IMR-90 (cell line): ENCODE measurements around the gene PRXL2B. TPM values are rescaled to one million over a fixed set of nuclear protein-coding genes. Genes with fewer than 3 reads are reported as not detected.

Experiments
- ATAC-seq: fragments of 200-7000 bp; cut with Tn5 transposase; 2 replicates; pipeline ENCODE4 v1.9.1; 2020; ENCODE audit warnings: low read depth, mild to moderate bottlenecking, moderate library complexity
- BruUV-seq: library from RNA; stranded (reverse); fragments of 400-500 nt; replicated peaks from 2 replicates; lab custom pipeline; 2021; lab: Mats Ljungman, UMichigan
- CTCF ChIA-PET: fragments of 300-600 bp; formaldehyde crosslinking; extraction: SDS; loops from one replicate; lab custom pipeline; 2021; ENCODE audit warnings: antibody characterized with exemption; lab: Yijun Ruan, JAX
- POLR2A ChIA-PET: fragments of 300-600 bp; sonication (Branson Sonifier 250); formaldehyde crosslinking; loops from one replicate; lab custom pipeline; 2022; ENCODE audit warnings: antibody characterized with exemption; ENCODE audit not compliant: unreplicated experiment; lab: Charles Lee
- DNase-seq: peaks from one replicate; pipeline ENCODE4 v3.0.0; 2013
- H2AFZ ChIP-seq: replicated peaks from 2 replicates; pipeline ENCODE3; 2013; ENCODE audit warnings: low read length, mild to moderate bottlenecking; ENCODE audit not compliant: poor library complexity
- H2AK5ac ChIP-seq: 2 replicates; pipeline ENCODE4 v1.6.1; 2013; ENCODE audit warnings: low read depth, low read length, inconsistent platforms
- H2AK9ac ChIP-seq: replicated peaks from 2 replicates; pipeline ENCODE3; 2013; ENCODE audit warnings: mild to moderate bottlenecking, low read depth, low read length, moderate library complexity; ENCODE audit not compliant: poor library complexity
- H2BK120ac ChIP-seq: 2 replicates; pipeline ENCODE4 v1.6.1; 2013; ENCODE audit warnings: low read depth, low read length, inconsistent platforms
- H2BK15ac ChIP-seq: 3 replicates; pipeline ENCODE4 v1.6.1; 2013; ENCODE audit warnings: low read depth, low read length, inconsistent platforms
- H2BK20ac ChIP-seq: 2 replicates; pipeline ENCODE4 v1.6.1; 2013; ENCODE audit warnings: low read depth, mild to moderate bottlenecking, inconsistent platforms, low read length, moderate library complexity
- H2BK5ac ChIP-seq: 2 replicates; pipeline ENCODE4 v1.6.1; 2013; ENCODE audit warnings: mild to moderate bottlenecking, low read depth, low read length, inconsistent platforms; ENCODE audit not compliant: poor library complexity, severe bottlenecking
- H3K14ac ChIP-seq: replicated peaks from 2 replicates; pipeline ENCODE4 v1.6.1; 2013; ENCODE audit warnings: low read depth, low read length, inconsistent platforms
- H3K18ac ChIP-seq: 2 replicates; pipeline ENCODE4 v1.6.1; 2013; ENCODE audit warnings: low read depth, low read length, control low read depth
- H3K23ac ChIP-seq: 2 replicates; pipeline ENCODE4 v1.6.1; 2013; ENCODE audit warnings: low read depth, low read length, inconsistent platforms
- H3K27ac ChIP-seq: 2 replicates; pipeline ENCODE4 v1.5.1; 2013; ENCODE audit warnings: mild to moderate bottlenecking, control low read depth, low read length; ENCODE audit not compliant: insufficient read depth
- H3K27me3 ChIP-seq: 2 replicates; pipeline ENCODE4 v1.6.1; 2013; ENCODE audit warnings: low read length; ENCODE audit not compliant: control insufficient read depth, insufficient read depth
- H3K36me3 ChIP-seq: 2 replicates; pipeline ENCODE4 v1.6.1; 2013; ENCODE audit warnings: low read length, mixed read lengths; ENCODE audit not compliant: control insufficient read depth, insufficient read depth
- H3K4ac ChIP-seq: 2 replicates; pipeline ENCODE4 v1.6.1; 2013; ENCODE audit warnings: low read depth, low read length, inconsistent platforms
- H3K4me1 ChIP-seq: 2 replicates; pipeline ENCODE4 v1.6.1; 2013; ENCODE audit warnings: low read length, mixed read lengths; ENCODE audit not compliant: control insufficient read depth, insufficient read depth
- H3K4me2 ChIP-seq: 2 replicates; pipeline ENCODE4 v1.6.1; 2013; ENCODE audit warnings: low read depth, mild to moderate bottlenecking, control low read depth, low read length, moderate library complexity
- H3K4me3 ChIP-seq: 2 replicates; pipeline ENCODE4 v1.5.1; 2013; ENCODE audit warnings: low read depth, mild to moderate bottlenecking, control low read depth, low read length, moderate library complexity; ENCODE audit not compliant: insufficient read depth
- H3K56ac ChIP-seq: 2 replicates; pipeline ENCODE4 v1.6.1; 2013; ENCODE audit warnings: low read length, inconsistent platforms; ENCODE audit not compliant: insufficient read depth; ENCODE audit errors: extremely low read depth
- H3K79me1 ChIP-seq, 2 experiments: 2 replicates each; pipeline ENCODE4 v1.6.1; 2013; ENCODE audit warnings: low read length in 2 of 2, inconsistent platforms in 1 of 2, low read depth in 1 of 2
- H3K9ac ChIP-seq: 2 replicates; pipeline ENCODE4 v1.6.1; 2013; ENCODE audit warnings: low read depth, low read length, control low read depth
- H3K9me1 ChIP-seq: 2 replicates; pipeline ENCODE4 v1.6.1; 2013; ENCODE audit warnings: low read length, inconsistent platforms; ENCODE audit not compliant: insufficient read depth
- H3K9me3 ChIP-seq: 2 replicates; pipeline ENCODE4 v1.6.1; 2013; ENCODE audit warnings: low read length; ENCODE audit not compliant: control insufficient read depth, insufficient read depth
- H4K20me1 ChIP-seq: 2 replicates; pipeline ENCODE4 v1.6.1; 2013; ENCODE audit warnings: low read length, inconsistent platforms; ENCODE audit not compliant: insufficient read depth
- H4K5ac ChIP-seq: 2 replicates; pipeline ENCODE4 v1.6.1; 2013; ENCODE audit warnings: mild to moderate bottlenecking, low read depth, low read length, control low read depth
- H4K8ac ChIP-seq, 2 experiments: 2 replicates each; pipeline ENCODE4 v1.6.1; 2013; ENCODE audit warnings: low read depth in 2 of 2, low read length in 2 of 2, control low read depth in 1 of 2, inconsistent platforms in 1 of 2
- H4K91ac ChIP-seq: 2 replicates; pipeline ENCODE4 v1.6.1; 2013; ENCODE audit warnings: low read depth, low read length, inconsistent platforms; ENCODE audit not compliant: insufficient read depth
- CHD1 ChIP-seq: IDR thresholded peaks from 2 replicates; pipeline ENCODE4 v1.6.1; 2012; ENCODE audit warnings: low read depth, low read length, improper control_type of control experiment
- MXI1 ChIP-seq: IDR thresholded peaks from 2 replicates; pipeline ENCODE4 v1.6.1; 2012; ENCODE audit warnings: low read depth, mild to moderate bottlenecking, low read length, moderate library complexity, borderline replicate concordance
- NFE2L2 ChIP-seq: fragments of 150-350 bp; IDR thresholded peaks from 2 replicates; pipeline ENCODE4 v1.6.1; 2016; ENCODE audit warnings: low read depth, mild to moderate bottlenecking, low read length
- POLR2A ChIP-seq: IDR thresholded peaks from 2 replicates; pipeline ENCODE4 v1.6.1; 2012; ENCODE audit warnings: mild to moderate bottlenecking, low read depth, low read length
- RAD21 ChIP-seq: IDR thresholded peaks from 2 replicates; pipeline ENCODE4 v1.6.1; 2012; ENCODE audit warnings: low read length, improper control_type of control experiment
- RFX5 ChIP-seq: IDR thresholded peaks from 2 replicates; pipeline ENCODE4 v1.8.0; 2012; ENCODE audit warnings: low read depth, mild to moderate bottlenecking, low read length, moderate library complexity
- WGBS, 2 experiments: methylation state at CpG; one replicate each; pipeline versions ENCODE4 v1.1.5 to v1.1.7; 2013; ENCODE audit warnings: missing lambda C conversion rate in 2 of 2; ENCODE audit not compliant: insufficient read length in 1 of 2; ENCODE audit errors: extremely low coverage in 2 of 2; 5-methylcytosine and 5-hydroxymethylcytosine counted together
- dilution Hi-C: fragments of 300-500 bp; cut with HindIII; formaldehyde crosslinking; loops from one replicate; pipeline ENCODE4 v1.14.3; 2018; ENCODE audit warnings: low sequenced_read_pairs; ENCODE audit not compliant: unreplicated experiment
- in situ Hi-C: fragments of 300-500 bp; cut with MboI; formaldehyde crosslinking; loops from 3 replicates; pipeline ENCODE4 v1.14.3; 2019; ENCODE audit warnings: low sequenced_read_pairs, inconsistent platforms, mixed read lengths
- intact Hi-C: fragments of 100-400 bp; cut with micrococcal nuclease; formaldehyde crosslinking; loops from 2 replicates; pipeline ENCODE4 v1.10.0; 2022
- polyA plus RNA-seq, 3 experiments: library from polyadenylated mRNA; depleted of rRNA; stranded (reverse); fragments of >200 nt; gene quantifications; 2 replicates each; pipeline ENCODE4 v1.2.3, GENCODE V29; 2012; ENCODE audit warnings: low replicate concordance in 1 of 3
- total RNA-seq: library from RNA; depleted of rRNA; stranded (reverse); fragments of >200 nt; gene quantifications from 2 replicates; pipeline ENCODE4 v1.2.3, GENCODE V29; 2012
- TF ChIP-seq, protein P1 (sequence below): conservative IDR thresholded peaks from 2 replicates; pipeline ENCODE4 v1.5.1; 2012; ENCODE audit warnings: mild to moderate bottlenecking, low read depth, low read length, improper control_type of control experiment

The PRXL2B gene
- total and polyA plus RNA-seq, 2 of the 4 experiments (the other 2 are of a cell fraction) = 10.9 to 22.3 TPM

DNA sequence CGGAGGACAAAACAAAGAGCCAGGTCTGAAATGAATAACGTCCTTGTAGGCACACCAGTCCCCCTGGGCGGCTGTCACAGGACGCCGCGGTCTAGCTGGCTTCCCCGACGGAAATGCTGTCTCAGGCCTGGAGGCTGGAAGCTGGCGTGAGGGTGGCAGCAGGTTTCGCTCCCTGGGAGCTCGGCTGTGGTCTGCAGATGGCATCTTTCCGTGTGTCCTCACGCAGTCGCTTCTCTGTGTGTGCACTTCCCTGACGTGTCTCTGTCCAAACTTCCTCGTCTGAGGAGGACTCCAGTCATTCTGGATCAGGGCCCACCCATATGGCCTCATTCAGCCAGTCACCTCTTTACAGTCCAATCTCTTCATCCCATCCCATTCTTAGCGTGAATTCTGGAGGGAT, 16.2 kb upstream of the PRXL2B start:
- Histone ChIP-seq H3K9me3 (peaks cover 3% of the 10 kb centered on the region), H2AK5ac (no peak overlapping the region), H2BK15ac (no peak overlapping the region), H3K36me3 (no peaks in the 10 kb centered on the region), H3K14ac (no peak overlapping the region), H3K4me1 (no peaks in the 10 kb centered on the region), H3K4ac (no peak overlapping the region), H3K27me3 (peaks cover 34% of the 10 kb centered on the region), H3K79me1 (no peaks in the 10 kb centered on the region), H4K8ac (no peak overlapping the region), H3K18ac (no peak overlapping the region), H4K91ac (no peak overlapping the region), H3K4me2 (no peak overlapping the region), H3K9me1 (no peaks in the 10 kb centered on the region), H3K56ac (no peak overlapping the region), H3K9ac (no peak overlapping the region), H2AK9ac (no peak overlapping the region), H3K27ac (no peak overlapping the region), H2BK120ac (no peak overlapping the region), H4K5ac (no peak overlapping the region), H4K20me1 (no peaks in the 10 kb centered on the region), H3K23ac (no peak overlapping the region), H2BK20ac (no peak overlapping the region), H2AFZ (no peak overlapping the region), H3K4me3 (no peak overlapping the region), H2BK5ac (no peak overlapping the region)
- dilution Hi-C loops = no loop called here
- CTCF ChIA-PET = no interaction called here
- TF ChIP-seq POLR2A = no peak
- no peak for TF ChIP-seq RAD21
- TF ChIP-seq, protein P1, sequence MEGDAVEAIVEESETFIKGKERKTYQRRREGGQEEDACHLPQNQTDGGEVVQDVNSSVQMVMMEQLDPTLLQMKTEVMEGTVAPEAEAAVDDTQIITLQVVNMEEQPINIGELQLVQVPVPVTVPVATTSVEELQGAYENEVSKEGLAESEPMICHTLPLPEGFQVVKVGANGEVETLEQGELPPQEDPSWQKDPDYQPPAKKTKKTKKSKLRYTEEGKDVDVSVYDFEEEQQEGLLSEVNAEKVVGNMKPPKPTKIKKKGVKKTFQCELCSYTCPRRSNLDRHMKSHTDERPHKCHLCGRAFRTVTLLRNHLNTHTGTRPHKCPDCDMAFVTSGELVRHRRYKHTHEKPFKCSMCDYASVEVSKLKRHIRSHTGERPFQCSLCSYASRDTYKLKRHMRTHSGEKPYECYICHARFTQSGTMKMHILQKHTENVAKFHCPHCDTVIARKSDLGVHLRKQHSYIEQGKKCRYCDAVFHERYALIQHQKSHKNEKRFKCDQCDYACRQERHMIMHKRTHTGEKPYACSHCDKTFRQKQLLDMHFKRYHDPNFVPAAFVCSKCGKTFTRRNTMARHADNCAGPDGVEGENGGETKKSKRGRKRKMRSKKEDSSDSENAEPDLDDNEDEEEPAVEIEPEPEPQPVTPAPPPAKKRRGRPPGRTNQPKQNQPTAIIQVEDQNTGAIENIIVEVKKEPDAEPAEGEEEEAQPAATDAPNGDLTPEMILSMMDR = no peak
- no peak for TF ChIP-seq CHD1
- no peak for TF ChIP-seq MXI1
- TF ChIP-seq NFE2L2 = no peak
- TF ChIP-seq RFX5 = no peak
- intact Hi-C loops = no loop called here
- ATAC-seq = no peak
- in situ Hi-C loops = no loop called here
- no peak for DNase-seq
- BruUV-seq = no TSS peak
- POLR2A ChIA-PET = no interaction called here
- WGBS, 2 experiments = 70% methylated on average over 15 of the region's 17 CpGs; no CpG with 5 or more reads in 1 of the 2 experiments
